Measurements from ENCODE around the gene DOK5. TPM values are rescaled to one million over a fixed set of nuclear protein-coding genes. Genes with fewer than 3 reads are reported as not detected.
A peak's percentile ranks its signal among the peaks of the same experiment; 100 is the strongest.

Gene DOK5
- total and polyA plus RNA-seq, 9 of the 15 experiments (the other 6 are each of a cell fraction or from before 2014, with no cell fraction given): not detected

- ATAC-seq (no peak), DNase-seq (ENCODE audit: extremely low read depth in 1 of 4, low spot score in 3 of 4) (no peak), FAIRE-seq (no peak)
- 0% methylated on average over 5 of the region's 5 CpGs for WGBS (ENCODE audit: insufficient coverage, low coverage, missing lambda C conversion rate)
- ChIA-PET POLR2A (no interaction called here), CTCF (ENCODE audit: low intra/inter-chr PET ratio) (no interaction called here)
- H3K9me3 ChIP-seq (replicated peaks; ENCODE audit: control insufficient read depth, insufficient read depth, low read depth, low read length): no peaks in the 10 kb centered on the region
- H3K9me1 ChIP-seq (ENCODE audit: control insufficient read depth, insufficient read depth, low read length): no peaks in the 10 kb centered on the region
- TF ChIP-seq MBD2 (IDR thresholded peaks at IDR 0.05; ENCODE audit: borderline replicate concordance, low read depth): no peak
- peak in 1 of 3 experiments; percentile 85; a peak in 2 of 6 replicates for TF ChIP-seq ZBTB11 (CRISPR knock-in tag; IDR thresholded peaks at IDR 0.05)
- no peak for TF ChIP-seq E2F8 (IDR thresholded peaks at IDR 0.05; ENCODE audit: low read depth, partially characterized antibody)
- H3K4me3 ChIP-seq: no peak overlapping the region
- H3K79me2 ChIP-seq (ENCODE audit: control insufficient read depth, insufficient read depth, low read length): no peaks in the 10 kb centered on the region
- no peak overlapping the region for H2AFZ ChIP-seq (ENCODE audit: low read depth, low read length)
- no peaks in the 10 kb centered on the region for H3K36me3 ChIP-seq (ENCODE audit: control insufficient read depth, insufficient read depth, low read length)
- intact Hi-C loops (cut with micrococcal nuclease): no loop called here
- BruUV-seq (replicated peaks): no TSS peak
- no peak overlapping the region for H3K27ac ChIP-seq (ENCODE audit: extremely low read depth, low read depth, low read length)
- H4K20me1 ChIP-seq (replicated peaks; ENCODE audit: control insufficient read depth, insufficient read depth, low read length): no peaks in the 10 kb centered on the region
- no peak overlapping the region for H3K4me2 ChIP-seq (ENCODE audit: insufficient read depth, low read length)
- in situ Hi-C loops (cut with MboI): no loop called here
- H3K27me3 ChIP-seq (ENCODE audit: control insufficient read depth in 2 of 2, insufficient read depth in 2 of 2, low read length in 2 of 2): no peaks in the 10 kb centered on the region
- no peaks in the 10 kb centered on the region for H3K4me1 ChIP-seq (replicated peaks in 1 of 2; ENCODE audit: control insufficient read depth in 2 of 2, insufficient read depth in 2 of 2, low read length in 2 of 2)
- H3K9ac ChIP-seq (ENCODE audit: insufficient read depth in 1 of 2, low read depth in 2 of 2, low read length in 2 of 2): no peak overlapping the region
These were observed 133.6 kb downstream of the DOK5 start for GRCh38 chr20:54608943-54609342.

Measured in K562 (cell line).